C4-2B (cell line): ENCODE measurements around the gene IRS2.

Experiments
- ZFX ChIP-seq: fragments of 450-650 bp; IDR thresholded peaks from 2 replicates; pipeline ENCODE4 v1.6.1; 2017
- TF ChIP-seq, protein P1 (sequence below): fragments of 450-650 bp; conservative IDR thresholded peaks from 2 replicates; pipeline ENCODE4 v1.5.1; 2017; ENCODE audit warnings: mild to moderate bottlenecking

DNA sequence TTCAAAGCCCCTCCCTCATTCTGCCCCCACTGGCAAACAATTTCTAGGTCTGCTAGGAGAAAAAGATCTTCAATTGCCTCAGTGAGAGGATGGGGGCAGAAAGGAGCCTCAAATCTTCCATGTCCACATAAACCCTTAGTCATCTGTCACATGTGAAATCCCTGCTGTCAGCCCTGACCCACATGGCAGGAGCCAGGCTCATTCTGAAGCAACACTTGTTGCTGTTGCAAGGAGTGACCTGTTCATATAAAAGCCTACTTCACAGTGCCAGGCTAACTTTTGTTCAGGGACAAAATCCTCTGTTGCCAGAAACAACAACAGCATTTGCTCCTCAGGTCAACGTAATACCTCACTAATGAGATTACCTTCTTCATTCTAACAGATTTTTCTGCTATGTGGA, 70.5 kb downstream of the IRS2 start:
- TF ChIP-seq, protein P1, sequence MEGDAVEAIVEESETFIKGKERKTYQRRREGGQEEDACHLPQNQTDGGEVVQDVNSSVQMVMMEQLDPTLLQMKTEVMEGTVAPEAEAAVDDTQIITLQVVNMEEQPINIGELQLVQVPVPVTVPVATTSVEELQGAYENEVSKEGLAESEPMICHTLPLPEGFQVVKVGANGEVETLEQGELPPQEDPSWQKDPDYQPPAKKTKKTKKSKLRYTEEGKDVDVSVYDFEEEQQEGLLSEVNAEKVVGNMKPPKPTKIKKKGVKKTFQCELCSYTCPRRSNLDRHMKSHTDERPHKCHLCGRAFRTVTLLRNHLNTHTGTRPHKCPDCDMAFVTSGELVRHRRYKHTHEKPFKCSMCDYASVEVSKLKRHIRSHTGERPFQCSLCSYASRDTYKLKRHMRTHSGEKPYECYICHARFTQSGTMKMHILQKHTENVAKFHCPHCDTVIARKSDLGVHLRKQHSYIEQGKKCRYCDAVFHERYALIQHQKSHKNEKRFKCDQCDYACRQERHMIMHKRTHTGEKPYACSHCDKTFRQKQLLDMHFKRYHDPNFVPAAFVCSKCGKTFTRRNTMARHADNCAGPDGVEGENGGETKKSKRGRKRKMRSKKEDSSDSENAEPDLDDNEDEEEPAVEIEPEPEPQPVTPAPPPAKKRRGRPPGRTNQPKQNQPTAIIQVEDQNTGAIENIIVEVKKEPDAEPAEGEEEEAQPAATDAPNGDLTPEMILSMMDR, result no peak
- no peak for TF ChIP-seq ZFX
